Heart left ventricle (tissue), 13 donors: ENCODE measurements around the gene RPTOR.

Source experiments
- CTCF ChIP-seq, 12 donors: fragments of 200-600 bp; sonication (generic) in 4 of 12; IDR thresholded peaks; one replicate each; pipeline versions ENCODE4 v1.5.0 to v1.8.0; 2018 to 2022; ENCODE audit warnings: antibody characterized with exemption in 12 of 12, mild to moderate bottlenecking in 5 of 12
- POLR2A ChIP-seq, 2 donors: fragments of 450-650 bp; IDR thresholded peaks; one replicate each; pipeline ENCODE4 v1.6.1; 2017; ENCODE audit warnings: antibody characterized with exemption in 2 of 2, mild to moderate bottlenecking in 2 of 2, moderate library complexity in 2 of 2
- donor health status: ischemic (EF 13 %, LVEDD 7.1; RV severe dilation, severe dysfunction).
- donor health status: DM: no; HTN: yes; CAD: no.
- donor health status: DM: no; HTN: no; CAD: no.
- donor health status: ischemic (EF 25% LVEDD 6.9; RV normal size, moderate dysfunction).
- donor health status: ischemic (EF 25% LVEDD 5.7; RV mildly dilated, moderate dysfunction).
- donor health status: ischemic (EF 35%, LVEDD 5.7; RV mildly dilated, moderate dysfunction).
- donor health status: nonischemic (EF 11% LVEDD 7.7; RV severe dilation, severe dysfunction).
- donor health status: DM: yes; HTN: yes; CAD: no.
- donor health status: PGD.
- donor health status: ischemic (EF 29% LVEDD 5.4; RV normal size, mild dysfunction).
- donor health status: nonischemic (EF 23%, LVEDD 6.1; RV moderate dilation, normal function).

DNA sequence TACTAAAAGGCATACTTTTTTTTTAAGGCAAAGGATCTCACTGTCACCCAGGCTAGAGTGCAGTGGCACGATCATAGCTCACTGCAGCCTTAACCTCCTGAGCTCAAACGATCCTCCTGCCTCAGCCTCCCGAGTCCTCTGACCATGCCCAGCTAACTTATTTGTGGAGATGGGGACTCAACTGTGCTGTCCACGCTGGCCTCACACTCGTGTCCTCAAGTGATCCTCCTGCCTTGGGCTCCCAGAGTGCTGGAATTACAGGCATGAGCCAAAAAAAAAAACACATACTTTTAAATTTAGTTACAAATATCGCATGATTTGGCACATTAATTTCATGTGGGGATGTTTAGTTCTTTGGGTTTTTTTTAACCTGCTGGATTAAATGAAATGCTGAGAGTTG lies 239.3 kb downstream of the RPTOR start:
- no peak for TF ChIP-seq CTCF (IDR thresholded peaks at IDR 0.05)
- TF ChIP-seq POLR2A (IDR thresholded peaks at IDR 0.05): no peak
